AG09319 (cell line): ENCODE results near the gene LPP.

ENCODE experiments used
- DNase-seq: peaks from one replicate; pipeline ENCODE4 v3.0.0-alpha.2; 2010; ENCODE audit warnings: low read depth; ENCODE audit errors: extremely low read depth
- CTCF ChIP-seq: IDR thresholded peaks from 2 replicates; pipeline ENCODE4 v1.5.1; 2011; ENCODE audit warnings: low read depth, mild to moderate bottlenecking, inconsistent platforms, low read length, moderate library complexity

Gene LPP

DNA sequence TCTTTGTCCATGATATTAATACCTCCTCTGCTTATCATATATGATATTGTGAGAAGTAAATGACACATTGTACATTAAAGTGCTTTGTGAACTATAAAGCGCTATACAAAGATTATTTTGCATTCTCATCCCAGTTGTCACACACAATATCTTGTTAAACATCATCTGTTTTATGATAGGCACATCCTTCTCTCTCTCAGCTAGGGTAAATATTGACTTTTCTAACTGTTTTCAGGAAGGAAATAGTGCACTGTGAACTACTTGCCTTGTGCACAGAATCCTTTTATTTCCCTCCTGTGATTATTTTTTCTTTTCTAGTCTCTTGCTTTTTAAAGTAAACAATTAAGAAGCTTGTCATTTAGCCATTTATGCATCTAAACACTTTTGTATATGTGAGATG is 388.2 kb downstream of the LPP start:
- DNase-seq = no peak
- TF ChIP-seq CTCF = no peak

DNA sequence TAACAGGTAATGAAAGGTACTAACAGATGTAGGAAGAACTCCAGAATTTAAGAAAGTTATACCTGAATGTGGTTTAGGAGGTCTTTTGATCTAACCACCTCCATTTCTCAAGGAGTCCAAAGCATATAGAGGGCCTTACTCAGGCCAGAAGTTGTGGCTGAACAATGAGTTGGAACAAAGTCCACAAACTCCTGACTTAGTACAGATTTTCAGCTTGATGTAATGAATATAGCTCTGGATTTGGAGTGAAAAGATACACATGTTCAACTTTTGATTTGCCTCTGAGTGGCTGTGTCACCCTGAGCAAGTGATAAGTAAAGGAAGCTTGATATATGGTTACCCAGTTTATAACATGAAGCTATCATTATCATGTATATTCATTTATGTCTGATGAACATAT is 390.1 kb downstream of the LPP start:
- DNase-seq = no peak
- no peak for TF ChIP-seq CTCF

GRCh38 chr3:188546835-188547670 is 393.1 kb downstream of the LPP start:
- no peak for TF ChIP-seq CTCF
- DNase-seq = no peak

GRCh38 chr3:188553569-188553968 is 399.6 kb downstream of the LPP start:
- no peak for TF ChIP-seq CTCF
- DNase-seq = no peak

- no peak for TF ChIP-seq CTCF
Observed at GRCh38 chr3:188554404-188554803, 400.4 kb downstream of the LPP start.

DNA sequence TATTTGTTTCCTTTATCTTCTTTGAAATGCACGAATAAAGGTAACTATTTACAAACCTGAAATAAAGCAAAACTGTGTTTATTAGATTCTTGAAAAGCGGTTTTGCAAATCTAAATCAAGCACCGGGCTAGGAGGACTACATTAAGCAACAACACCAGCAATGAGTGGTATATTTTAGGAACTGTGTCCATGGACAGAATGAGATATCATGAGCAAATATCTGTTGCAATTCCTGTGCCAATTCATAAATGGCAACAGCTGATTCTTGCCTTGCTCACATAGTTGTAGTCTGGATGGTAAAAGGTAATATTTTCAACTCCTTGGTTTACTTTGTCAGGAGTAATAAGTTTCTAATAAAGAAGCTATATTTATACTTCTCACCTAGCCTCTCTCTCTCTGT is 403.3 kb downstream of the LPP start:
- no peak for TF ChIP-seq CTCF
- DNase-seq = no peak

More at GRCh38 chr3:188554404-188554803, 400.4 kb downstream of the LPP start:
- no peak for DNase-seq

DNA sequence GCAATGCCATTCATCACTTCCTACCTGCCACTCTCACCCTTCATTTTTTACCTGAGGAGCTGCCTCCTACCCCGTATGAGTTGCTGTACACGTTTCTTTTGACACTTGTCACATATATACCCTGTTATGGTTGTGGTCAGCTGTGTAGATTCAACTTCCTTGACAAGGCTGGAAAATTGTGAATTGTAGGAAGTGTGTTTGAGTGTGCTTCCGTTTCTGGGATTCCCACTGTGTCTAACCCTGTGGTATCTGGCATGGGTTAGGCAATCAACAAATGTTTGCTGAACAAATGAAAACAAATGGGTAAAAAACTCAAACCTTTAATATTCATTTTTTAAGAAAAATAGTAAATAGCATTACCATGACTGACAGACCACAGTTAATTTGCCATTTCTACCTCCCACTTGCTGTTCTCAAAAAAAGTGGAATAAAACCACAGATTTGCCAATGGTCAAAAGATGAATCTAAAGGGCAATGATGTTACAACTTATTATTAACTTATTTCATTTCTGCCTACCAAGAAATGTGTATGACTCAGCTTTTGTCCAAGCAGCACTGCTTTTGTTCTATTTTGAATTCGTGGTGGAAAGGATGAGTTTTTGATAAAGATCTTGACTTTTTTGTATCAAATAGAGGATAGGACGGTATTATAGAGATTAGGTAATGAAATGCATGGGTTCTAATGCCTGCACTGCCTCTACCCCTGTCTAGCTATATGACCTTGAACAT is 404.6 kb downstream of the LPP start:
- no peak for TF ChIP-seq CTCF
- DNase-seq = no peak
